Tibial nerve (tissue), 4 donors: Measurements from ENCODE around the gene NOP53.

Source experiments
- CTCF ChIP-seq, 5 experiments: fragments of 200-600 bp in 3 of 5; fragments of 450-650 bp in 2 of 5; sonication (generic) in 3 of 5; IDR thresholded peaks; one replicate each; pipeline ENCODE4 v1.5.1; 2016 to 2019; ENCODE audit warnings: antibody characterized with exemption in 5 of 5, mild to moderate bottlenecking in 3 of 5, moderate library complexity in 2 of 5
- EP300 ChIP-seq, 2 donors: sonication (generic); formaldehyde crosslinking; IDR thresholded peaks; one replicate each; pipeline ENCODE4 v1.6.1; 2017; ENCODE audit warnings: antibody characterized with exemption in 2 of 2, mild to moderate bottlenecking in 1 of 2
- POLR2A ChIP-seq, 2 donors: fragments of 450-650 bp; IDR thresholded peaks; one replicate each; pipeline ENCODE4 v1.6.1; 2017; ENCODE audit warnings: antibody characterized with exemption in 2 of 2, mild to moderate bottlenecking in 2 of 2, moderate library complexity in 2 of 2

DNA sequence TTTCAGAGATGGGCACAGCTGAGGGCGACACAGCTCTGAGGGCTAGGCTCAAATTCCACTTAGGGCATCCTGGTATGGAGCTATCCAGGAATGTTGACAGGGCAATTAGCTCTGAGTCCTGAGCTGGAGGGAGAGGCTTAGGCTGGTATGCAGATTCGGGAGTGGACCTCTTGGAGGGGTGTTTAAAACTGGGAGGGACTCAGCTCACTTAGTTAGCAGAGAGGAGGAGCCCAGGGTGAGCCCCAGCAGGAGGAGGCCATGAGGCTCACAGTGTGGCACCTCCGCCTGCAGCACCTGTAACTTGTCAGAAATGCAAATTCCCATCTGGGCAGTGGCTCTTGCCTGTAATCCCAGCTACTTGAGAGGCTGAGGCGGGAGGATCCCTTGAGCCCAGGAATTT is 10.2 kb upstream of the NOP53 start:
- TF ChIP-seq CTCF (IDR thresholded peaks at IDR 0.05) (no peak), POLR2A (IDR thresholded peaks at IDR 0.05) (no peak), EP300 (IDR thresholded peaks at IDR 0.05) (no peak)
